HPDE6-E6E7 (cell line): ENCODE results near the gene KRTAP5-3.

ENCODE experiments used
- DNase-seq: peaks from one replicate; pipeline ENCODE4 v3.0.0; 2011; ENCODE audit warnings: missing footprints; ENCODE audit errors: extremely low spot score

KRTAP5-3 gene

DNA sequence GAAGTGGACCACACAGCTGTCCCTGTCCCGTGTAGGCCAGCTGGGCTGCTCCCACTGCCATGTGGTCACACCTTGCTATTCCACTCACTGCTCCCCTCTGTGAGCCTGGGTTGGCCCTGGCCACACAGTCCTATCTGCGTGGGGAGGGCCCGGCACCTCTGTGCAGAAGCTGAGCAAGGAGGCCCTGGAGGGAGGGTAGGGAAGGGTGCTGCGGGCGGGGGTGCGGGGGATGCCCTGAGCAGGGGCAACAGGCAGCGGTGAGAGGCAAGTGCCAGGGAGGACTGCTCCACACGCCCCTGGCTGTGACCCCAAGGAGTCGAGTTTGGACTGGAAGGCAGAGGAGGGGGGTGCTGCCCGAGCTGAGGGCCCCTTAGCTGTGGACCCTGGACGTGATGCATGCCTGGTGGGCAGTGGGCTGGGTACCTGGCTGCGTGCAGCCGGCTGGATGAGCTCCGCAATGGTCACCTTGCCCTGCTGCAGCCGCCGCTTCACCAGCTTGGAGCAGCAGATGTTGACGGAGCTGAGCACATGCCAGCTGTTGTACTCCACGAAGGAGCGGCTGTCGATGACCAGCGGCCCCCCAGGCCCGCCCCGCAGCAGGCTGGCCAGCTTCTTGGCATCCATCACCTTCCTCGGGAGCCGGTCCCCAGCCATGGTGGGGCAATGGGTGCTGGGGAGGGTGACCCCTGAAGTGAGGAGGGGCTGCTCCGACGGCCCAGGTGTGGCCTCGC, 42.9 kb downstream of the KRTAP5-3 start:
- DNase-seq, result no peak

DNA sequence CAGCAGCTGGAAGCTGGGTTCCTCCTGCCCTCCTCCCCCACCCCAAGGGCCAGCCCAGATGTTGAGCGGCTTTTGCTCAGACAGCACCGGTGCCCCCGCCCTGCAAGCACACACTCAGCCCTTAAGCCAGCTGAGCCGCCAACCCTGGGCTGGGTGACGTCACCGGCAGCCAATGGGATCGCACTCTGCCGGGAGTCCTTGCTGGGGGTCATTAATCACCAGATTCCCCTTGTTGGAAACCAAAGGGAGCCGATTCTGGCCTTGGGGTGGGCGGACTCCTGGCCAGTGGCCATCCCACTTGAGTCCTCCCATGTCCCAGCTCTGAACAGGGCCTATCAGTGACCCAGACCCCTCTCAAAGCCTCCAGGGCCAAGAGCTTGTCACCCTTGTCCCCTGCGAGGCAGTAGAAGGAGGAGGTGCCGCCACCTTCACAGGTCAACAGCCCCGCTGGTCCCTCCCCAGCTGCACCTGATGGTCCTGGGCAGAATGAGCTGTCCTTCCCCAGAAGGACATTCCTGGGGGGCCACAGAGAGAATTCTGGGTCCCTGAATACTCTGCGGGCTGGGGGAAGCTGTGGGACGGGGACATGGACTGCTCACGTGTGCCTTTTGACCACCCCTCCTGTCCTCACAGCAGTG, 43.6 kb downstream of the KRTAP5-3 start:
- no peak for DNase-seq

DNA sequence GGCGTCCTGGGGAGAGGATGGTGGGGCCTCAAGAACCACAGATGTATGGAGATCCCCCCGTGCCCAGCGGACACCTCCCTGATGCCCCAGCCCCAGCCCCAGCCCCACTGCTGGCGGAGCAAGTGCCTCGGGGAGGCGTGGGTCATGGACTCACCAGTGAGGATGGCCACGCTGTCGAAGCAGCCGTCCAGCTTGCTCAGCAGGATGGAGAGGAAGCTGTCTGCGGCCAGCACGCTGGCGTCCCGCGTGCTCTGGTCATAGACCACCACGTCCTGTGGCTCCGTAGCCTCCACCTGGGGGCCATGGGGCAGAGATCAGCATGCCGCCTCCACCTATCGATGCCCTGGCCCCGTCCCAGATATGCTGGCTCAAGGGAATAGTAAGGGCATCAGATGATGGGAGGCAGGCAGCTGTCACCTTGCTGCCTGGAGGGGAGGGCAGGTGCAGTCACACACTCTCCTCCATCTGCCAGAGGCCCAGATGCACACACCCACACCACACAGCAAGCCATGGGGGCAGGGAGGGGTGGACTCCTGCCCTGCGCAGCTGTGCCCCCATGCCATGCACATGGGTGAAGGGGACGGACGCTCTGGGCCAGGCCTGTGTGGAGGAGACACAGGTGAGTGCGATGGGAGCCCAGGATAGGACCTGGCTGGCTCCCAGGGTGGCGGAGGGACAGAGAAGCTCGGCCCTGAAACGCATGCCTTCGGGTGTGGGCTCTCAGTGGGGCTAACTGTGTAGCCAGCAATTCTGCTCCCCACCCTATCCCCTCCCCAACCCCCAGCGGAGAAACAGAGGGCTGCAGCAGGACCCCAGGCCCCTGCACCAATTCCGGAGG, 44.3 kb downstream of the KRTAP5-3 start:
- no peak for DNase-seq

DNA sequence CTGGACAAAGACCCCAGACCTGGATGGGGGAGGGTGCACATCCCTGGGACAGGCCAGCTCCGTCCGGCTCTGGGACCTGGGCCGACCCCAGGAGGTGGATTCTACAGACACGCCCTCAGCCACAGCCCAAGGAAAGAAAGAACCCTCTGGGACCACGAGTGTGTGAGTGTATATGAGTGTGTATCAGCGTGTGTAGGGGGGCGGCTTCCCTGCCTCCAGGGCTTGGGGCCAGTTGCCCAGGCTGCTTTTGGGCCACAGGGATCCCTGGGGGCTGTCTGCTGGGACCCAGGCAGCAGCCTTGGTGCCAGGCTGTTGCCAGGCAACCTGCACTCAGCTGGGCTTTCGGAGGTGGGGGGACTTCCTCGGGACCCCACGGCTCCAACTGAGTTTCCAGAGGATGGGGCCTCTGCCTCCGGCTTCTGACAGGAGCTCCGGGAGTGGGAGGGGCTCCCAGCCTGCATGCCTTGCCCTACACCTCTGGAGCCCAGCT, 45.1 kb downstream of the KRTAP5-3 start:
- no peak for DNase-seq

DNA sequence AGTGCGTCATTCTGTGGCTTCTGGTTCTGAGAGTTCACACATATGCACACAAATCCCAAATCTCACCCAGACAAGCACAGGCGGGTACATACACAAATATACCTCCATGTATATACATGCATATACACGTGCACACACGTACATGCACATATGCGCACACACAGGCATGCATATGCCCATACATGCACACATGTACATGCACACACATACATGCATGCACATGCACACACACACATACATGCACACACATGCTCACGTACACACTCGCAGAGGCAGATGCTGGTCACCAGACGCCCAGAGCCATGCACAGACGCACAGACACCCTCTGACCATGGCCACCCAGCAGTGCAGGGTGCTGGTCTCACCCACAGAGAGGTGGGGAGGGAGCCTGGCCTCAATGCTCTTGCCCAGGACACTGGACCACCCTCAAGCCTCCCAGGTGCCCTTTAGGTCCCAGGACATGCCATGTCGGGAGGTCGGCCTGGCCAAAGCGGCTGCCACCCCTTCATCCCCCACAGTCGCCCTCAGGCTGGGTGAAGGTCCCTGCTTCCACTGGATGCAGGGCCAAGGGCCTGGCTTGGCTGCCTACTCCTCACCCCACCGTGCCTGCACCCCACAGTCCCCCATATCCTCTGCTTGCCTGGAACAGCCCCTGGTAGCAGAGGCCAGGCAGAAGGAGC, 45.7 kb downstream of the KRTAP5-3 start:
- DNase-seq, result no peak

DNA sequence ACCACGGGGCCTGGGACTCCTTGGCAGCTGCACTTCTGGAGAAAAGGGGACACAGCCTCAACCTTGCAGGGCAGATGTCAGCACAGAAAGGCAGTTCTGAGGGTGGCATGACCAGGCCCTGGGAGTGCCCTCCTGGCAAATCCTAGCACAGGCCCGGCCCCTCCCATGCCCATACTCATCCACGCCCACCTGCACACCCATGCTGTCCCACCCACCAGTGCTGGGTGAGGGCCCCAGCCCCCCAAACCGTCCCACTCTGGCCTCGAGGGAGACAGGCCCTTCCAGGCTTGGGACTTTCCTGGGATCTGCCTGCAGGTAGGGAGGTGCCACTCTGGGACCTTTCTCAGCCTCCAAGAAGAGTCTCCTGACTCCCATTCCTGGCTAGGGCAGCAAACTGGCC, 46.3 kb downstream of the KRTAP5-3 start:
- DNase-seq, result no peak

DNA sequence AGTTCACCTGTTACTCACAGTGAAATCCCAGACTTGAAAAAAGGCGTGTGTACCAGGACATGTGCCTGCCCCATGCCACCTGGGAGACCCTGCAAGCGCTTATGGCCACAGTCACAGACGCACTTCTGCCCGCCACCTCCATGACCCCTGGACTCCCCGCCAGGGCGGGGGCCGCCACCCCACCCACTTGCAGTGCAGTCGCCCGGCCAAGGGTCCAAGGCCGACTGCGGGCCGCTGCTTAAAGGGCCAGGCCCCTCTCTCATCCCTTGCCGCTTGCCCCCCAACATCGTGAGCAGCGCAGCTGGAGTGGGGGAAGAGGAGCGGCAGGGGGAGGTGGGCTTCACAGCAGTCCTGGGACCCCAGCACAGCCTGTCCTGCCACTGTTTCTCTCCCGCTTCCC, 47.0 kb downstream of the KRTAP5-3 start:
- no peak for DNase-seq

DNA sequence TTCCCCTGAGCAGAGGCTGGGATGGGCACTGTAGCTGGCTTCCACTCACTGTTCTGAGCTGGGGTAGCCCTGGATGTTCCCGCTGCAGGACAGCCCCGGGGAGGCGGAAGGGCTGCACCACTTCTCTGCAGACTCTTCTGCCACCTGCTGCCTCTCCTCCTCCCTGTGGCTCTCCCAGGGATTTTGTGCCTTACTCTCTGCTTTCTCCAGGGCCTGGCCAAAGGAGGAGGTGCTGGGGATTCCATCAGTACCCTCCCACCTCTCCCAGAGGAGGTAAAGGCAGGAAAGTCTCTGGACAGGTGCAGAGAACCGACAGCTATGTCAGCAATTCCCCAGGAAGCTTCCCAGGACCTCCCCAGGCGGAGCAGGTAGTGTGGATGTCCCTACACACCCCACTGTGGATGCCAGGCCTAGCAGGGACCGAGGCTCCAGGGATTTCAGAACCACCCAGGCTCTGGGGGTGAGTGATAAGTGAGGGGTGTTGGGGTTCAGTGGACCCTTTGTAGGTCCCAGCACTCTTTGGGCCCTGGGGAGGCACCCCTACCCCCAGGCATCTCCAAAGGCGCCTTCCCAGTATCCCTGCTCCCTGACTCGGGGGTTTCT, 47.5 kb downstream of the KRTAP5-3 start:
- no peak for DNase-seq

DNA sequence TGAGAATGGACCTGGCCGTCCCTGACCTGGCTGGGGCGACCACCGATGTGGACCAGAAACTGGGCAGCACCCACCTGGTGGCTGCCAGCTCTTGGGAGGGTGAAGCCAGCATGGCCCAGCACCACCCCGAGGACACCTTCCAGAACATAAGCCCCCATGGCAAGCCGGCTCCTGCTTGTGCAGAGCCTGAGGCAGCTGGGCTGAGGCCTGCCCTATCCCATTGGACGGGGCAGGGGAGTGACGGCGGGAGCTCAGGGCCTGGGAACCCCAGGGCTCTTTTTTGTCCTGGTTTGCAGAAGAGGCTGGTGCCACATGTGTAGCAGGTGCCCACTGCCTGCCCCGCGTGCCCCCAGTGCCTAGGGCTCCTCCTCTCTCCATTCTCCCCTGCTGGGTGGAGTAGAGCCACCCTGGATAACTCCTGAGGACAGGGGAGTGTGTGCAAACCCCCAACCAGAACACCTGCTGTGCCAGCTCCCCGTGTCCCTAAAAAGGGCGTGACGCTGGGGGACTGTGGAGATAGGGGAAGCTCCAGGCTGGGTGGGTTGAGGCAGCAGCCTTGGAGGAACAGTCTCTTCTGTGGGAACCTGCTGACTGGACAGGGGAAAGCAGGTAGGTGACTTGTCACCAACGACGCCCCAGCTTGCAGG, 48.1 kb downstream of the KRTAP5-3 start:
- no peak for DNase-seq

DNA sequence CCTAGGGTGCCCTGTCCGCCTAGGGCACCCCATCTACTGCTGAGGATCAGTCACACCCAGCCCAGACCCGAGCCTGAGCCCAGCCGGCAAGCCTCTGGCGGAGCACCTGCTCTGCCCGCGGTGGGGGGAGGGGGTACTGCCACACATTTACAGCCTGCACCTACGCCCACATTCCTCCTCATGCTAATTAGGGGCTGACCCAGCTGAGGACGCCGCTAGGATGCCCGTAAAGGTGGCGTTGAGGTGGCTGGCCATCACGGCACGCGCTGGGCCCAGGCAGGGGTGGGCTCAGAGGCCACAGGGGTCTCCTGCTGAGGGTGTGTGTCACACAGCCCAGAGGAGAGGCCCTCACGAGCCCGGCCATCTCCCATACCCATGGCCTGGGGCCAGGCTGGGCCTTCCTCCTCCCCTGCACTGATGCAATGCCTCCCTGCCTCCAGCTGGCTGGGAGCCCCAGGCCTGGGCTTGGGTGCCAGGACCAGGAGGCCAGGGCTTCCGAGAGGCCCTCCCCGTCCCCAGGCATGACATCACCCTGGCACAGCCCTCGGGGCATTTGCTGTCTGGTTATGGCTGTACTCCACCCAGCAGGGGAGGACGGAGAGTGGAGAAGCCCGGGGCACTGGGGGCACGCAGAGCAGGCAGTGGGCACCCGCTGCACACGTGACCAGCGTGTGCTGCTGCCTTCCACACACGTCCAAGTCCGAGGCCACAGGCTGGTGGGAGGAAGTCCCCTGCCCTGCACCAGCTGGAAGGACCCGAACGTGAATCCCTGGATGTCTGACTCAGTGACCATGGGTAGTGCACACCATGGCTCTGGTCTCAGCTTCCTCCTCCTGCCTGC, 48.9 kb downstream of the KRTAP5-3 start:
- no peak for DNase-seq

DNA sequence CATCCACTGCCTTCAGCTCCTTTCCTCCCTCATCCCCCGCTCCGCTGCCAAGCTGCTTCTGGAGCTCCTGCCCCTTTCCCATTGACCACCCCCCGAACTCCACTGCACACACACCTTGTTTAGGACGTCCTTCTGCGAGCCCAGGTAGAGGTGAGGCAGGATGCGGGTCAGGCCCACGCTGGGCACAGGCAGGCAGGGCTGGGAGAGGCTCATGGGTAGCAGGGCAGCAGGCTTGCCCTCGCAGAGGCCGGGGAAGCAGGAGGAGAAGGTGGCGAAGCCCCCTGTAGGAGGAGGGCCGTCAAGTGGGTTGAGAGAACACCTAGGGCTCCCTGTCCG, 49.5 kb downstream of the KRTAP5-3 start:
- DNase-seq, result no peak

DNA sequence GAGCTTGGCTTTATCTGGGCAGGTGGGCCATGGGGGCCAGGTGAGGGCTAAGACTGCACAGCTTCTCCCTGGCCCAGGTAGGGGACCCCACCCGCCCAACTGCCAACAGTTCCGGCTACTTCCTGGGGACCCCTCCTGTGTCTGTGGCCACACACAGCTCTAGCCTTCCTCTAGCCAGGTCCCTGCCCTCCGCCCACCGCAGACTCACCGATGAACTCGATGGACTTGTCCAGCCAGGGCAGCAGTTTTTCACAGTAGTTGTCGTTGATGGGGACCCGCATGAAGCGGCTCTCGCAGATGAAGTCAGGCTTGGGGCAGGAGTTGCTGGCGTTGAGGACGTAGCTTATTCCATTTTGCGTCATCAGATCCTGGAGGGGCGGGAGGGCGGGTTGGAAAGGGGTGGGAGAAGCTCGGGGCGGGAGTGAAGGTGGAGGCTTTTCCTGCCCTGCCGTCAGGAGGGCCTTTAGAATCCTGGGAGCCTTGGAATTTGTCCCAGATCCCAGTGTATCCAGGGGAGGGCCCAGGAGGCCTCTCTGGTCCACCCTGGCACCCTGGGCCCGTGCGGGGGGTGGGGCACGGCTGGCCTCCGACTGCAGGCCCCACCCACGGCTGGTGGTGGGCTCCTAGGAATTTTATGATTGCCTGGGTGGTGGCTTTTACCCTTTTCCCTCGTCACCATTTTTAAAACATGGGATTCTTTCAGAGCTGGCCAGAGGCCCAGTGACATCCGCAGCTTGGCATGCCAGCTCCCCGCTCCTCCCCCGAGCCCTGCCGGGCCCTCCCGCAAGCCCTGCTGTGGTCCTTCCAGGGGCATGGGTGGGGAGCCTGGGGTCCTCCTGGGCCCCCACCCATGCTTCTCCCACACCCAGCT, 50.1 kb downstream of the KRTAP5-3 start:
- no peak for DNase-seq
